Sigmoid colon (tissue), 7 donors: Measurements from ENCODE around the gene OR1M1. TPM values are rescaled to one million over a fixed set of nuclear protein-coding genes. Genes with fewer than 3 reads are reported as not detected.

Experiments used
- DNase-seq: peaks from one replicate; pipeline ENCODE4 v3.0.0-alpha.2; 2019
- H3K27ac ChIP-seq, 4 donors: fragments of 200-600 bp; sonication (generic); one replicate each; pipeline ENCODE4 v1.5.1; 2016 to 2019; ENCODE audit warnings: mild to moderate bottlenecking in 1 of 4
- H3K27me3 ChIP-seq, 3 donors: fragments of 200-600 bp; sonication (generic); one replicate each; pipeline ENCODE4 v1.5.1; 2019; ENCODE audit warnings: mild to moderate bottlenecking in 1 of 3
- H3K36me3 ChIP-seq, 4 donors: fragments of 200-600 bp; sonication (generic); one replicate each; pipeline ENCODE4 v1.5.1; 2016 to 2019
- H3K4me1 ChIP-seq, 4 donors: fragments of 200-600 bp; sonication (generic); one replicate each; pipeline ENCODE4 v1.5.1; 2017 to 2019
- H3K4me3 ChIP-seq, 4 donors: fragments of 200-600 bp; sonication (generic); one replicate each; pipeline ENCODE4 v1.5.1; 2017 to 2019; ENCODE audit warnings: mild to moderate bottlenecking in 2 of 4, moderate library complexity in 1 of 4
- H3K9me3 ChIP-seq, 4 donors: fragments of 200-600 bp in 3 of 4; sonication (generic) in 3 of 4; one replicate each; pipeline versions ENCODE4 v1.5.1 to v1.6.1; 2013 to 2019
- CTCF ChIP-seq, 4 experiments: fragments of 450-650 bp in 3 of 4; fragments of 200-600 bp in 1 of 4; IDR thresholded peaks; one replicate each; pipeline ENCODE4 v1.5.1; 2016 to 2019; ENCODE audit warnings: antibody characterized with exemption in 4 of 4, mild to moderate bottlenecking in 3 of 4, moderate library complexity in 2 of 4
- EP300 ChIP-seq, 4 donors: sonication (generic); formaldehyde crosslinking; IDR thresholded peaks; one replicate each; pipeline ENCODE4 v1.6.1; 2017; ENCODE audit warnings: antibody characterized with exemption in 4 of 4
- POLR2A ChIP-seq, 2 donors: fragments of 450-650 bp; IDR thresholded peaks; one replicate each; pipeline ENCODE4 v1.6.1; 2016; ENCODE audit warnings: antibody characterized with exemption in 2 of 2, mild to moderate bottlenecking in 2 of 2, moderate library complexity in 2 of 2
- POLR2AphosphoS5 ChIP-seq, 4 donors: sonication (generic); formaldehyde crosslinking; IDR thresholded peaks; one replicate each; pipeline ENCODE4 v1.6.1; 2017; ENCODE audit warnings: antibody characterized with exemption in 4 of 4
- WGBS, 2 donors: extraction: QIAGEN DNeasy Blood & Tissue Kit; methylation state at CpG; one replicate each; pipeline ENCODE4 v1.1.7; 2013; 5-methylcytosine and 5-hydroxymethylcytosine counted together
- intact Hi-C: fragments of 100-400 bp; cut with DNase I; formaldehyde crosslinking; loops from one replicate; pipeline ENCODE4 v1.15.1; 2023
- polyA plus RNA-seq, 3 donors: library from polyadenylated mRNA; stranded (reverse); fragments of 200-250 nt; gene quantifications; one replicate each; pipeline ENCODE4 v1.2.3, GENCODE V29; 2013
- small RNA-seq, 3 donors: library from RNA; depleted of rRNA; stranded (forward); fragments of <200 nt; gene quantifications; one replicate each; pipeline ENCODE3, GENCODE V24; 2016
- total RNA-seq, 4 donors: library from RNA; depleted of rRNA; stranded (reverse); fragments of >200 nt; gene quantifications; one replicate each; pipeline ENCODE4 v1.1.0, GENCODE V29; 2016
- donor health status: healthy with polysubstance abuse.
- donor health status: Bipolar disorder and iron deficiency.
- donor health status: healthy.

The OR1M1 gene
- total and polyA plus RNA-seq, 7 donors = not detected

GRCh38 chr19:9144920-9145319 is 58.1 kb downstream of the OR1M1 start:
- no peak overlapping the region for H3K27ac ChIP-seq
- no peaks in the 10 kb centered on the region for H3K27me3 ChIP-seq
- H3K36me3 ChIP-seq = peaks cover 0 to 10% (median 2%) of the 10 kb centered on the region in 4 donors
- intact Hi-C loops = loop anchor here (10.0 kb wide), 1 partner anchor 530 kb away; the partner anchor contains the start of gene ZNF562
- peaks cover 0 to 24% (median 12%) of the 10 kb centered on the region in 4 donors for H3K4me1 ChIP-seq
- peaks cover 0 to 7% (median 5%) of the 10 kb centered on the region in 4 donors for H3K9me3 ChIP-seq
- 97 to 98% methylated on average over 5 of the region's 5 CpGs for WGBS, 2 donors
- DNase-seq = no peak
- no peak overlapping the region for H3K4me3 ChIP-seq
- TF ChIP-seq POLR2A (IDR thresholded peaks at IDR 0.05) = no peak
- no peak for TF ChIP-seq POLR2AphosphoS5 (IDR thresholded peaks at IDR 0.05)
- no peak for TF ChIP-seq EP300 (IDR thresholded peaks at IDR 0.05)
- no peak for TF ChIP-seq CTCF (IDR thresholded peaks at IDR 0.05)

Small RNA genes lying within 50 kb of the gene (small RNA-seq; reads per million reads assigned to genes)
- 0 reads per million in 3 donors for gene OR1M4P

Other genes starting within 250 kb of the OR1M1 start
- under 1 TPM in 1 of 4 donors, not detected in 3; under 0.01 TPM for gene MUC16, start 76.7 kb upstream of the OR1M1 start, total RNA-seq
- under 1 TPM in 1 of 3 donors, not detected in 2; under 0.01 TPM for gene MUC16, start 76.7 kb upstream of the OR1M1 start, polyA plus RNA-seq
- not detected for gene OR7G2, start 20.4 kb downstream of the OR1M1 start, total RNA-seq
- gene OR7G2, start 20.4 kb downstream of the OR1M1 start, polyA plus RNA-seq = not detected
- not detected for gene OR7G1, start 28.7 kb downstream of the OR1M1 start, total RNA-seq
- gene OR7G1, start 28.7 kb downstream of the OR1M1 start, polyA plus RNA-seq = not detected
- not detected for gene OR7G3, start 39.9 kb downstream of the OR1M1 start, total RNA-seq
- gene OR7G3, start 39.9 kb downstream of the OR1M1 start, polyA plus RNA-seq = not detected
- 10 to 100 TPM; 11.4 to 20.8 (median 17.4) TPM for gene ZNF317, start 53.3 kb downstream of the OR1M1 start, total RNA-seq
- 10 to 100 TPM; 12.6 to 24.5 (median 16.3) TPM for gene ZNF317, start 53.3 kb downstream of the OR1M1 start, polyA plus RNA-seq
- gene OR7D2, start 91.9 kb downstream of the OR1M1 start, total RNA-seq = not detected
- under 1 TPM in 1 of 3 donors, not detected in 2; 0.01 TPM for gene OR7D2, start 91.9 kb downstream of the OR1M1 start, polyA plus RNA-seq
- not detected for gene OR7D4, start 132.5 kb downstream of the OR1M1 start, total RNA-seq
- gene OR7D4, start 132.5 kb downstream of the OR1M1 start, polyA plus RNA-seq = not detected
- gene OR7E24, start 163.9 kb downstream of the OR1M1 start, total RNA-seq = not detected
- gene OR7E24, start 163.9 kb downstream of the OR1M1 start, polyA plus RNA-seq = not detected
- 10 to 100 TPM in 2 of 4 donors, 1 to 10 TPM in 2; 3.1 to 23.7 (median 11.9) TPM for gene ZNF699, start 222.8 kb downstream of the OR1M1 start, total RNA-seq
- 1 to 10 TPM in 1 of 3 donors, under 1 TPM in 2; 0.46 to 2.8 (median 0.60) TPM for gene ZNF699, start 222.8 kb downstream of the OR1M1 start, polyA plus RNA-seq
- gene ZNF559, start 237.1 kb downstream of the OR1M1 start, total RNA-seq = 10 to 100 TPM; 16.5 to 45.7 (median 23.9) TPM
- gene ZNF559, start 237.1 kb downstream of the OR1M1 start, polyA plus RNA-seq = 1 to 10 TPM; 3.7 to 9.1 (median 4.8) TPM